ENCODE results near the gene IL10.

IL10 gene

DNA sequence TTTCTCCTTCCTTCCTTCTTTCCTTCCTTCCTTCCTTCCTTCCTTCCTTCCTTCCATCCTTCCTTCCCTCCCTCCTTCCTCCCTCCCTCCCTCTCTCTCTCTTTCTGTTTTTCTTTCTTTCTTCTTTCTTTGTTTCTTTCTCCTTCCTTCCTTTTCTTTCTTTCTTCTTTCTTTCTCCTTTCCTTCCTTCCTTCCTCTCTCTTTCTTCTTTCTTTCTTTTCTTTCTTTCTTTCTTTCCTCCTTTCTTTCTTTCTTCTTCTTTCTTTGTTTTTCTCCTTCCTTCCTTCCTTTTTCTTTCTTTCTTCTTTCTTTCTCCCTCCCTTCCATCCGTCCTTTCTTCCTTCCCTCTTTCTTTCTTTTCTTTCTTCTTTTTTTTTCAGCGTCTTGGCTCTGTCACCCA is 19.8 kb downstream of the IL10 start:
- H3K27me3 ChIP-seq (ENCODE audit: control insufficient read depth in 5 of 5, insufficient read depth in 4 of 5, low read length in 5 of 5), result no peaks in the 10 kb centered on the region
- H3K4me3 ChIP-seq (ENCODE audit: low read depth in 1 of 5, low read length in 5 of 5), result no peak overlapping the region
- no peak overlapping the region for H3K9ac ChIP-seq (ENCODE audit: low read length in 5 of 5)
- no peaks in the 10 kb centered on the region for H3K9me3 ChIP-seq (ENCODE audit: control insufficient read depth in 5 of 5, low read length in 5 of 5)
- H3K4me1 ChIP-seq (ENCODE audit: control insufficient read depth in 5 of 5, insufficient read depth in 5 of 5, low read length in 5 of 5), result peaks cover 0 to 9% (median 0%) of the 10 kb centered on the region in 5 donors
- no peak overlapping the region for H3K27ac ChIP-seq (ENCODE audit: low read depth, low read length)
- H3K36me3 ChIP-seq (ENCODE audit: control insufficient read depth in 5 of 5, insufficient read depth in 5 of 5, low read length in 5 of 5), result no peaks in the 10 kb centered on the region

DNA sequence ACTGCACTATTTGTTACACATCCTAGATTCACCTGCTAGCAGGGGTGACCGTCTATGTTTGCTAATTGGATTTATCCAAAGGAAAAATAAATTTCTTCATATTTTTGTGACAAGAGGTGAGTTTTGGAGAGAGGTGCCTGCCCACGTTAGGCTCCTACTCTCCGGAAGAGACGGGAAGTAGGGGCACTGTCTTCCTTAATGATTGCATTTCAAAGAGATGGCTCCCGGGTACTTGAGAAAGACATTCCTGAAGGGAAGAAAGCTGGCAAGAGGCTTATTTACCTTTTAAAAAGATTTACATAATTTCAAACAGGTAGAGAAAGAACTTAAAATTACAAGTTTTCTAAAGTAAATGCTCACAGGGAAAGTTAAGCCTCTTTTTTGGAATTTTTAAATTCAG is 20.4 kb downstream of the IL10 start:
- Histone ChIP-seq H3K27me3 (ENCODE audit: control insufficient read depth in 5 of 5, insufficient read depth in 4 of 5, low read length in 5 of 5) (no peaks in the 10 kb centered on the region), H3K9ac (ENCODE audit: low read length in 5 of 5) (no peak overlapping the region), H3K4me1 (ENCODE audit: control insufficient read depth in 5 of 5, insufficient read depth in 5 of 5, low read length in 5 of 5) (peaks cover 0 to 9% (median 0%) of the 10 kb centered on the region in 5 donors)

DNA sequence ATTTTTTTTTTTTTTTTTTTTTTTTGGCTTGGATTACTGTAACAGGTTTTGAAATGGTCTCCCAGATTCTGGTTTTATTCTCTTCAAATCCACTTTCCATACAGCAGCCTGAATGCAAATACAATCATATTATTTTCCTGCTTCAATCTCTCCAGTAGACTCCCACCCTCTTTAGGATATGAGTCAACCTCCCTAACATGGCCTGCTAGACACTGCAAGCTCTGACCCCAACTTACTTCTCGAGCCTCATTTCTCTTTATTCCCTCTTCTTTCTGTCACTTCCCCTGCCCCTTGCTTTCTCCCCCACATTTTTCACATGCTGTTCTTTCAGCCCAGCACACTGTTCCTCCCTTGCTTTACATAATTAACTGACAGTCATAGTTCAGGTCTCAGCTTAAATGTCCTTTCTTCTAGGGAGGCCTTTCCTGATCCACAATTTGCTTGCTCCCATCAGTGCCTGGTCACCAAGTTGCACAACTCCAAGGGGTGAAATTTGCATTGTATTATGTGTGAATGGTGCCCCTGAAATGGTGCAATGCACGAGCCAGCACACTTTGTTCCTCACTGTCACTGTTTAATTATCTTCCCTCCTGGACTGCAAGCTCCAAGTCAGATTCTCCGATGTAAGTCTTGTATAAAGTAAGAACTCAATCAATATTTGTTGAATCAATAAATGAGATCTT is 23.8 kb downstream of the IL10 start:
- H3K4me1 ChIP-seq (ENCODE audit: control insufficient read depth in 5 of 5, insufficient read depth in 5 of 5, low read length in 5 of 5), result peaks cover 0 to 9% (median 0%) of the 10 kb centered on the region in 5 donors
- H3K9ac ChIP-seq (ENCODE audit: low read length in 5 of 5), result no peak overlapping the region
- H3K27ac ChIP-seq (ENCODE audit: low read depth, low read length), result no peak overlapping the region
- peaks cover 0 to 3% (median 0%) of the 10 kb centered on the region in 5 donors for H3K27me3 ChIP-seq (ENCODE audit: control insufficient read depth in 5 of 5, insufficient read depth in 4 of 5, low read length in 5 of 5)
- no peaks in the 10 kb centered on the region for H3K36me3 ChIP-seq (ENCODE audit: control insufficient read depth in 5 of 5, insufficient read depth in 5 of 5, low read length in 5 of 5)
- H3K9me3 ChIP-seq (ENCODE audit: control insufficient read depth in 5 of 5, low read length in 5 of 5), result no peaks in the 10 kb centered on the region
- H3K4me3 ChIP-seq (ENCODE audit: low read depth in 1 of 5, low read length in 5 of 5), result no peak overlapping the region

More for the DNA sequence above, 20.4 kb downstream of the IL10 start:
- Histone ChIP-seq H3K9me3 (ENCODE audit: control insufficient read depth in 5 of 5, low read length in 5 of 5) (no peaks in the 10 kb centered on the region), H3K27ac (ENCODE audit: low read depth, low read length) (no peak overlapping the region), H3K4me3 (ENCODE audit: low read depth in 1 of 5, low read length in 5 of 5) (no peak overlapping the region), H3K36me3 (ENCODE audit: control insufficient read depth in 5 of 5, insufficient read depth in 5 of 5, low read length in 5 of 5) (no peaks in the 10 kb centered on the region)

DNA sequence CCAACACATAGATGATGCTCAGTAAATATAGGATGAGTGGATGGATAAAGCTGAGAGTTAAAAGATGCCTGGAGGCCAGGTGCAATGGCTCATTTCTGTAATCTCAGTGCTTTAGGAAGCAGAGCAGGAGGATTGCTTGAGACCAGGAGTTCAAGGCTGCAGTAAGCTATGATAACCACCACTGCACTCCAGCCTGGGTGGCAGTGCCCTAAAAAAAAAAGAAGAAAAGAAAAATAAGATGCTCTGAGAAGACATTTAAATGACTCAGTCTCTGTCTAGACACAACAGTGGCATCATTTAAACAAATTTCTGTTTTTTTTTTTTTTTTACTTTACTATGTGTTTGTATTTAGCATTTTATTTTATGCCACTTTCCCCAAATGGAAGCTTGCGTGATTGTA is 27.0 kb downstream of the IL10 start:
- Histone ChIP-seq H3K4me3 (ENCODE audit: low read depth in 1 of 5, low read length in 5 of 5) (no peak overlapping the region), H3K27ac (ENCODE audit: low read depth, low read length) (no peak overlapping the region), H3K4me1 (ENCODE audit: control insufficient read depth in 5 of 5, insufficient read depth in 5 of 5, low read length in 5 of 5) (peaks cover 0 to 6% (median 0%) of the 10 kb centered on the region in 5 donors), H3K36me3 (ENCODE audit: control insufficient read depth in 5 of 5, insufficient read depth in 5 of 5, low read length in 5 of 5) (no peaks in the 10 kb centered on the region), H3K9ac (ENCODE audit: low read length in 5 of 5) (no peak overlapping the region), H3K9me3 (ENCODE audit: control insufficient read depth in 5 of 5, low read length in 5 of 5) (no peaks in the 10 kb centered on the region), H3K27me3 (ENCODE audit: control insufficient read depth in 5 of 5, insufficient read depth in 4 of 5, low read length in 5 of 5) (peaks cover 0 to 3% (median 0%) of the 10 kb centered on the region in 5 donors)

DNA sequence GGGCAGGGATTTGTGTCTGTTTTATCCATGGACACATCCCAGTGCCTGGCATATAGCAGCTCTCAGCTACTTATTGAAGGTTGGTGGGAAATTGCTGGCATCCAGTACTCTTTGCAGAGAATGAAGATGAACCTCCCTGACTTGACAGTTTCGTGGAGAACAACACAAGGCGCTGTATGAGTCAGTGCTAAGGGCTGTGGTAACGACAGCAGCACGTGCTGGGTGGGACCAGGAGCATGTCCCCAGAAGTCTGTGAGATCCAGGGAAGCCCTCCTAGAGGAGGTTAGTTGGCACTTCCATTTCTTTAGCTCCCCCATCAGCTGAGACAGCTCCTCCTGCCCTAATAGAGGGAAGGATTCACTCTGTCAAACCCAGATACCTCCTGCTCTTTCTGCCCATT is 27.6 kb downstream of the IL10 start:
- no peaks in the 10 kb centered on the region for H3K36me3 ChIP-seq (ENCODE audit: control insufficient read depth in 5 of 5, insufficient read depth in 5 of 5, low read length in 5 of 5)

DNA sequence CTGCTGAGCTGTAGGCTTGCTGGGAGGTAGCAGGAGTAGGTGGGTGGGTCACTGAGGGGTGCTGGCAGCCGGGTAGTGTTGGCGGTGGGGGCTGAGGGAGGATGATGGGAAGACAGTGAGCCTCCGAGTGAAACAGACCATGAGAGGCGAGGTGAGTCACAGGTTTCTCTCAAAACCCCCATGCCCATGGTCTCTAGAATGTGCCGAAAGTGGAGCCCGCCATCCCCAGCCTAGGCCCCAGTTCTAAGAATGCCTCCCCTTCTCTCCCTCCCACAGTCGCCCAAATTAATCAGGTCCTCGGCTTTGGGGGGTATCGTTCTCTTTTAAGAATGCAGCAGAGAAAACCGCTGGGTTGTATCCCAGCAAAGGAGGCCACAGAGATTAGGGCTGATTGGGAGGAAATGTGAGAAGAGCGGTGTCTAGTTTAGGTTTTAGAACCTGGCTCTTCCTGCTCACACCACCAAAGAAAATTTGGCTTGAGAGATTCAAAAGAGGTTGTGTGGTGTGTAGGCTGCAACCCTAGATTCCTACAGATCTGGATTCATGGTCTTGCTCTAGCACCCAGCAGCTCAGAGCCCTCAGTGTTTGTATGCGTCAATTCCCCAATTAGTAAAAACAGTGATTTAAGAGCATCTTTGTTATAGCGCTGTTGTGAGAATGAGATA is 29.4 kb downstream of the IL10 start:
- H3K36me3 ChIP-seq (ENCODE audit: control insufficient read depth in 5 of 5, insufficient read depth in 5 of 5, low read length in 5 of 5), result no peaks in the 10 kb centered on the region
- no peak overlapping the region for H3K27ac ChIP-seq (ENCODE audit: low read depth, low read length)
- H3K9me3 ChIP-seq (ENCODE audit: control insufficient read depth in 5 of 5, low read length in 5 of 5), result no peaks in the 10 kb centered on the region
- no peak overlapping the region for H3K9ac ChIP-seq (ENCODE audit: low read length in 5 of 5)
- peaks cover 2 to 13% (median 10%) of the 10 kb centered on the region in 5 donors for H3K4me1 ChIP-seq (ENCODE audit: control insufficient read depth in 5 of 5, insufficient read depth in 5 of 5, low read length in 5 of 5)
- peaks cover 0 to 3% (median 0%) of the 10 kb centered on the region in 5 donors for H3K27me3 ChIP-seq (ENCODE audit: control insufficient read depth in 5 of 5, insufficient read depth in 4 of 5, low read length in 5 of 5)
- H3K4me3 ChIP-seq (ENCODE audit: low read depth in 1 of 5, low read length in 5 of 5), result no peak overlapping the region

More for the DNA sequence above, 27.6 kb downstream of the IL10 start:
- H3K9me3 ChIP-seq (ENCODE audit: control insufficient read depth in 5 of 5, low read length in 5 of 5), result no peaks in the 10 kb centered on the region
- H3K9ac ChIP-seq (ENCODE audit: low read length in 5 of 5), result no peak overlapping the region
- H3K4me3 ChIP-seq (ENCODE audit: low read depth in 1 of 5, low read length in 5 of 5), result no peak overlapping the region
- H3K27ac ChIP-seq (ENCODE audit: low read depth, low read length), result no peak overlapping the region
- H3K4me1 ChIP-seq (ENCODE audit: control insufficient read depth in 5 of 5, insufficient read depth in 5 of 5, low read length in 5 of 5), result no peaks in the 10 kb centered on the region
- peaks cover 0 to 3% (median 0%) of the 10 kb centered on the region in 5 donors for H3K27me3 ChIP-seq (ENCODE audit: control insufficient read depth in 5 of 5, insufficient read depth in 4 of 5, low read length in 5 of 5)

DNA sequence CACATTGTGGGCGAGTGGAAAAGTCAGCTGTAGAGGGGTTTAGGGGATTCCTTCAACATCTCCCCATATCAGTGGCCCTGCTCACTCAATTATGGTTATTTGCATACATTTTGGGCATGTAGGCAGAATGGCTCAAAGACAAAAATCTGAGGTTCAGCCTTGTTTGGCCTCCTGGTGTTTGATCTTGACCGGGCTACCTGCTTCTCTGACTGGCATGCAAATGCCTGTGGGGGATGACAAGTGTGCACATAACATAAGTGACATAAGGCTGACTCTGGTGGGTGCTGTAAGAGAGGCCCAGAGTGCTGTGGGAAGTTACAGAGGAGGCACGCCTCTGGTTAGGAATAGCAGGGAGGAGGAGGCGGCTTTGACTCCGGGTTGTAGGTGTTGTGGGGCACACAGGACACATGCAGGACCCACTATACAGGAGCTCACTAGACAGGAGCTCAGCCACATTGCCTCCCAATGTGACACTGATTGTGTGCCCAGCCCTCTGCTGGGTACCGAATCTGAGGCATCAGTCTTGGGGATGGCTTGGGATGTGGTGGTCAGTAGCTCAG is 31.1 kb downstream of the IL10 start:
- Histone ChIP-seq H3K27me3 (ENCODE audit: control insufficient read depth in 5 of 5, insufficient read depth in 4 of 5, low read length in 5 of 5) (peaks cover 0 to 3% (median 0%) of the 10 kb centered on the region in 5 donors), H3K36me3 (ENCODE audit: control insufficient read depth in 5 of 5, insufficient read depth in 5 of 5, low read length in 5 of 5) (no peaks in the 10 kb centered on the region), H3K4me3 (ENCODE audit: low read depth in 1 of 5, low read length in 5 of 5) (no peak overlapping the region), H3K27ac (ENCODE audit: low read depth, low read length) (no peak overlapping the region), H3K4me1 (ENCODE audit: control insufficient read depth in 5 of 5, insufficient read depth in 5 of 5, low read length in 5 of 5) (peaks cover 2 to 13% (median 10%) of the 10 kb centered on the region in 5 donors), H3K9me3 (ENCODE audit: control insufficient read depth in 5 of 5, low read length in 5 of 5) (no peaks in the 10 kb centered on the region), H3K9ac (ENCODE audit: low read length in 5 of 5) (no peak overlapping the region)

DNA sequence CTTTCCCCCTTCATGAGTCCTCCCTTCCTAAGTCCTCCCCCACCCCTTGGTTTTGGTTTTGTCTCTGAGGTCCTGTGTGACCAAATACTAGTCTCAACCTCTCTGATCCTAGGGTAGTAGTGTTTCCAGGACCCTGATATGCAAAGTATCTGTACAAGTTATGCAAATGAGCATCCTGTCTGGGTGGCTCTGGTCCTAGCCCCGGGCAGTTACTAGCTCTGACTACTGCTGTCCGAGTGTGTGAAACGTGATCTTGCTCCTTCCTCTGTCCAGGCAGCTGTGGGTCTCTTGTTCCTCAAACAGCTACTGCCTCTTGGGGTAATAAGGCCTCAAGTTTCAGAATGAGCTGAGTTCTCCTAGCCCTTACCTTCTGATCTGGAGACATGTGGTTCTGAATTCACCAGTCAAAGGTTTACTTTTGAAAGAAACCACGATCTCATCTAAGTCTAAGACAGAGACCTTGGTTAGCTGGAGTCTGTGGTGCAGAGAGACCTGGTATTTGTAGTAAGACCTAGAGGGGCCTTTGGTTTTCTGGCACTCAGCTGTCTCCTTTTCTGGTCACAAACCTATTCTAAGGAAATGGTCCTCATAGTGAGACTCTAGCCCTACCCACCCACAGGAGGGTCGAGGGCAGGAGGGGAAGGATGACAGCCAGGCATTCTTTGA is 32.8 kb downstream of the IL10 start:
- Histone ChIP-seq H3K27me3 (ENCODE audit: control insufficient read depth in 5 of 5, insufficient read depth in 4 of 5, low read length in 5 of 5) (no peaks in the 10 kb centered on the region), H3K27ac (ENCODE audit: low read depth, low read length) (no peak overlapping the region), H3K9me3 (ENCODE audit: control insufficient read depth in 5 of 5, low read length in 5 of 5) (no peaks in the 10 kb centered on the region), H3K36me3 (ENCODE audit: control insufficient read depth in 5 of 5, insufficient read depth in 5 of 5, low read length in 5 of 5) (peaks cover 0 to 11% (median 5%) of the 10 kb centered on the region in 5 donors), H3K4me3 (ENCODE audit: low read depth in 1 of 5, low read length in 5 of 5) (no peak overlapping the region), H3K9ac (ENCODE audit: low read length in 5 of 5) (no peak overlapping the region), H3K4me1 (ENCODE audit: control insufficient read depth in 5 of 5, insufficient read depth in 5 of 5, low read length in 5 of 5) (peaks cover 2 to 26% (median 11%) of the 10 kb centered on the region in 5 donors)

DNA sequence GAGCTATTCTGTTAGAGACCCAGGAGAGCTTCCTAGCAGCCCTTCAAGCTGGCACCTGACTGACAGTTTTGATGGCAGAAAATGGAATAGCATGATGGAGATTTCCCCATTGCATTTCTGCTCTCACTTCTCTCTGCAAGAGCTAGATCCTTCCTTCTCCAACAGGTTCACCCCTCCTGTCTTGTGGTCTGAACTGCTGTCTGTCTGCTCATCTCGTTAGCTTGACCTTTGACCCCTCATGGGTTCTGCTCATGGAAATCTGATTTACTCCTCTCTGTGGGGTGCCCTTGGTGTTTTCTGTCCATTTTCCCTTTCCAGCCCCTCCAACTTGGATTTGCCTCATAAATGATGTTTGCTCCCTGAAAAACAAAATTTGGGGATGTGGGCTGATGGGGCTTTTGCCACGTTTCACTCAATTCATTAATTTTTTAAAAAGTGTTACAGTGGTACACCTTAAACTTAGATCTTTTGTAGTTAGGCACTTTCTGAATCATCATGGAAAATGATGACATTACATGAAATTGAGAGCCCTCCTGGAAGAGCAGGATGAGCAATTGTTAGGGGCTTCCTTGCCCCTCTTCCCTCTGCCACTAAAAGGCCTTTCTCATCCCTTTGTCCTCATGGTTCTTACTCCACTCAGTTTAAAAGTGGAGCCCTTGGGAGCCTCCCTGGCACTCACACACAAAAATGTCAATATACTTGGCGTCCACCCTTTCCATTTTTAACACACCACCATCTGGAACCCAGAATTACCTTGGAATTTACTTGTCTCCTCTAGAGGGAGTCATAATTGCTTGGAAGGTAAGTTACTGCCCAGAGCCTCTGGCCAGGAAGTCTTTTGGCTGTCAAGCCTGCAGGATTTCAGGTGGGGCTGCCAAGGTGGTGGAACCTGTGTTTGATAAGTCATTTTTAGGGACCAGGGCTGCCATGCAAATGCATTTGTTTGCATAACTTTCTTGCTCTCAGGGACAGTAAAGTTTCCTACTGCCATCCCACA is 33.6 kb downstream of the IL10 start:
- H3K27me3 ChIP-seq (ENCODE audit: control insufficient read depth in 5 of 5, insufficient read depth in 4 of 5, low read length in 5 of 5), result no peaks in the 10 kb centered on the region

More for the DNA sequence above, 33.6 kb downstream of the IL10 start:
- Histone ChIP-seq H3K4me3 (ENCODE audit: low read depth in 1 of 5, low read length in 5 of 5) (no peak overlapping the region), H3K27ac (ENCODE audit: low read depth, low read length) (no peak overlapping the region), H3K9ac (ENCODE audit: low read length in 5 of 5) (no peak overlapping the region), H3K4me1 (ENCODE audit: control insufficient read depth in 5 of 5, insufficient read depth in 5 of 5, low read length in 5 of 5) (peaks cover 2 to 26% (median 11%) of the 10 kb centered on the region in 5 donors), H3K9me3 (ENCODE audit: control insufficient read depth in 5 of 5, low read length in 5 of 5) (no peaks in the 10 kb centered on the region), H3K36me3 (ENCODE audit: control insufficient read depth in 5 of 5, insufficient read depth in 5 of 5, low read length in 5 of 5) (peaks cover 0 to 15% (median 9%) of the 10 kb centered on the region in 5 donors)
